Breast epithelium (tissue), 3 donors: ENCODE measurements around the gene PRRC2B.

ENCODE experiments used
- CTCF ChIP-seq, 3 donors: fragments of 450-650 bp; IDR thresholded peaks; one replicate each; pipeline ENCODE4 v1.5.1; 2016 to 2017; ENCODE audit warnings: antibody characterized with exemption in 3 of 3, mild to moderate bottlenecking in 3 of 3, moderate library complexity in 3 of 3
- POLR2AphosphoS5 ChIP-seq, 3 donors: sonication (generic); formaldehyde crosslinking; IDR thresholded peaks; one replicate each; pipeline ENCODE4 v1.6.1; 2017; ENCODE audit warnings: antibody characterized with exemption in 3 of 3

- no peak for TF ChIP-seq CTCF (IDR thresholded peaks at IDR 0.05)
- TF ChIP-seq POLR2AphosphoS5 (IDR thresholded peaks at IDR 0.05): no peak
These were observed 140.9 kb downstream of the PRRC2B start for GRCh38 chr9:131534721-131535237.
